ENCODE results near the gene CCDC28A. TPM values are rescaled to one million over a fixed set of nuclear protein-coding genes. Genes with fewer than 3 reads are reported as not detected.

The CCDC28A gene
- total RNA-seq, 1 experiment from 2014 or later = 12.0 TPM

GRCh38 chr6:138830248-138830647 is 56.7 kb downstream of the CCDC28A start:
- H3K9me2 ChIP-seq (ENCODE audit: insufficient read depth) = no peaks in the 10 kb centered on the region
- no peaks in the 10 kb centered on the region for H3K9me3 ChIP-seq (ENCODE audit: control insufficient read depth in 1 of 2, insufficient read depth in 1 of 2, low read depth in 1 of 2, low read length in 2 of 2)
- H3K79me2 ChIP-seq (ENCODE audit: insufficient read depth, low read length) = no peaks in the 10 kb centered on the region
- no TSS peak for BruUV-seq (replicated peaks)
- no peak overlapping the region for H3K27ac ChIP-seq (ENCODE audit: low read depth, low read length)
- H3K4me1 ChIP-seq (ENCODE audit: control insufficient read depth in 1 of 2, insufficient read depth in 2 of 2, low read length in 2 of 2) = no peaks in the 10 kb centered on the region
- H3K9ac ChIP-seq (ENCODE audit: low read length) = no peak overlapping the region
- DNase-seq (ENCODE audit: low read depth, low spot score) (no peak), ATAC-seq (no peak)
- no peaks in the 10 kb centered on the region for H4K20me1 ChIP-seq (ENCODE audit: insufficient read depth)
- RAD21 ChIA-PET (ENCODE audit: low non-redundant PET in 1 of 2, low total read pairs in 2 of 2, uncharacterized antibody in 2 of 2, unreplicated experiment in 2 of 2) = no interaction called here
- no peak for TF ChIP-seq SRF (IDR thresholded peaks at IDR 0.05; ENCODE audit: low read depth)
- TF ChIP-seq FOSL1 (IDR thresholded peaks at IDR 0.05; ENCODE audit: low read depth) = no peak
- TF ChIP-seq YY1 (IDR thresholded peaks at IDR 0.05; ENCODE audit: extremely low read depth, insufficient replicate concordance, low read depth, low read length) = no peak
- no peak for TF ChIP-seq ATF3 (IDR thresholded peaks at IDR 0.05)
- no peak for TF ChIP-seq CBX3 (IDR thresholded peaks at IDR 0.05; ENCODE audit: low read depth)
- no peak for TF ChIP-seq EZH2 (IDR thresholded peaks at IDR 0.05)
- no peak for TF ChIP-seq MAX (IDR thresholded peaks at IDR 0.05)
- no peak for TF ChIP-seq SIN3A (IDR thresholded peaks at IDR 0.05; ENCODE audit: low read depth)
- TF ChIP-seq POLR2A (IDR thresholded peaks at IDR 0.05; ENCODE audit: borderline replicate concordance, extremely low read depth, insufficient read depth, insufficient read length) = no peak
- TF ChIP-seq ELF1 (IDR thresholded peaks at IDR 0.05; ENCODE audit: borderline replicate concordance, low read depth) = no peak
- no peak for TF ChIP-seq REST (IDR thresholded peaks at IDR 0.05; ENCODE audit: low read depth)
- no peak for TF ChIP-seq ZBTB33 (IDR thresholded peaks at IDR 0.05; ENCODE audit: extremely low read depth, insufficient replicate concordance, low read length)
- H3K4me3 ChIP-seq (replicated peaks in 1 of 2; ENCODE audit: low read depth in 1 of 2, low read length in 2 of 2) = no peak overlapping the region
- CTCF ChIA-PET = no interaction called here
- POLR2A ChIA-PET = no interaction called here
- no peaks in the 10 kb centered on the region for H3K36me3 ChIP-seq (ENCODE audit: control insufficient read depth in 1 of 2, insufficient read depth in 2 of 2, low read length in 2 of 2)
- intact Hi-C loops (cut with micrococcal nuclease) = no loop called here
- no peak overlapping the region for H2AFZ ChIP-seq (ENCODE audit: low read depth, low read length, poor library complexity, severe bottlenecking)
- no peaks in the 10 kb centered on the region for H3K27me3 ChIP-seq (ENCODE audit: insufficient read depth, low read length)
- no peak overlapping the region for H3K4me2 ChIP-seq (ENCODE audit: low read length)

All from HCT116 (cell line).